GM21360 (cell line): Measurements from ENCODE around the gene PSME3.
"Not testable (repeated sequence)": the region's sequence is repeated elsewhere in the genome, so short reads cannot be mapped to it uniquely, and the experiment has no call there.

Source experiments
- ATAC-seq: cut with Tn5 transposase; IDR thresholded peaks from one replicate; pipeline ENCODE4 v1.9.1; 2021; ENCODE audit warnings: mild to moderate bottlenecking, moderate library complexity; ENCODE audit not compliant: unreplicated experiment

PSME3 gene

GRCh38 chr17:42873315-42873714 lies 40.1 kb downstream of the PSME3 start:
- no peak for ATAC-seq

GRCh38 chr17:42873932-42874695 lies 40.9 kb downstream of the PSME3 start:
- ATAC-seq, result not testable (repeated sequence)

DNA sequence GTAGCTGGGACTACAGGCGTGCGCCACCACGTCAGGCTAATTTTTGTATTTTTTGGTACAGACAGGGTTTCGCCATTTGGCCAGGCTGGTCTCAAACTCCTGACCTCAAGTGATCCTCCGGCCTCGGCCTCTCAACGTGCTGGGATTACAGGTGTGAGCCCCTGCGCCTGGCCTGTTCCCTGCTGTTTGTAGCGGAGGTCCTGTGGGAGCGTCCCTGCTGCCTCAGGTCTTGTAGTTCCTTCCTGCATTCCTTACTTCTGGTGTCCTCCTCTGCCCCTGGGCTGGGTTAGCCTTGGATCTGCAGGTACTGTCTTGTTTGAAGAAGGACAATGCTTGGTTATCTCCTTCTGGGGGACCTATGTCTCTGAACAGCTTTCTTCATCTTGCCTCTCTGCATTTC lies 43.8 kb downstream of the PSME3 start:
- no peak for ATAC-seq

GRCh38 chr17:42878123-42878880 lies 45.1 kb downstream of the PSME3 start:
- ATAC-seq, result no peak

GRCh38 chr17:42878924-42879595 lies 45.9 kb downstream of the PSME3 start:
- ATAC-seq, result no peak

DNA sequence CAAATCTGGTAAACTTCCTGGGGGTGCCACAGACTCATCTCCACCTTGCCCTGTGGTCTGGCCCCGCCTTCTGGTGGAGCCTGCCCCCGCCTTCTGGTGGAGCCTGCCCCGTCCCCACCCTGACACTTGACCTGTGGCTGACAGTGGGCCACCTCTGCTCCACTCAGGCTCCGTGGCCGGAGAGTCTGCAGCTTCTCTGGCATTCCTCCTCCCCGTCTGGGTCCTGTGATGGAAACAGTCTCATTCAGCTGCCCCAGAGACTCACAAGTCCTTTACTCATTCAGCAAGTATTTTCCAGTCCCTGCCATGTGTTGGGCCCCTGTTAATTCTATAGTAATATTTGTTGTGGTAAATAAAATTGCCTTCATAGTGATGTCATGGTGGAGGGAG lies 46.4 kb downstream of the PSME3 start:
- ATAC-seq, result no peak

DNA sequence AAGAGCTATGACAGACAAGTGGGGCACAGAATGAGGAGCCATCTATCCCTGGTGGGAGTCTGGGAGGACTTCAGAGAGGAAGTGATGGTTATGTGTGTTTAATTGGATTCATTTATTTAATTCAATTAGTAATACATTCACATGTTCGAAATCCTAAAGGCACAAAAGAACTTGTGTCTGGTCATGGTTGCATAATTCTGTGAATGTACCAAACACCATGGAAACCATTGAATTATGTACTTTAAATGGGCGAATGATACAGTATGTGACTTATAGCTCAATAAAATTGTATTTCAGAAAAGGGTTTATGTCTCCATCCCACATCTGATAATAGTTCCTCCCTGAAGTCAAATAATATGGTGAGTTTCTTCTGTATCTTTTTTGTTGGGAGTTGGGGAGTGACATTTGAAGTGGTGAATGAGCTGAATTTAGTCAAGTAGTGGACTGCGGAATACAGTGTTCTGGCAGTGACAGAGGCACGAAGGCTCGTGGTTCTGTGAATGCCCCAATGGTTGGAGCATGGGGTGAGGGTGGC lies 47.6 kb downstream of the PSME3 start:
- ATAC-seq, result no peak

DNA sequence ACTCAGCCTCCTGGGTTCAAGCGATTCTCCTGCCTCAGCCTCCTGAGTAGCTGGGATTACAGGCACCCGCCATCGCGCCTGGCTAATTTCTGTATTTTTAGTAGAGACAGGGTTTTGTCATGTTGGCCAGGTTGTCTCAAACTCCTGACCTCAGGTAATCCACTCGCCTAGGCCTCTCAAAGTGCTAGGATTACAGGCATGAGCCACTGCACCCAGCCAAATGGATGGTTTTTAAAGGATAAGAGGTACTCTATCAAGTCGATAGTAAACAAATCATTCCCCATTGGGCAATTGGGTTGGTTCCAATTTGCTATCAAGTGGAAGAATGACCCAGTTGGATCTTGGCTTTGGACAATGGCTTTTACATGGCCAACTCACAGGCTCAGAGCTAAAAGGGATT lies 48.5 kb downstream of the PSME3 start:
- not testable (repeated sequence) for ATAC-seq

DNA sequence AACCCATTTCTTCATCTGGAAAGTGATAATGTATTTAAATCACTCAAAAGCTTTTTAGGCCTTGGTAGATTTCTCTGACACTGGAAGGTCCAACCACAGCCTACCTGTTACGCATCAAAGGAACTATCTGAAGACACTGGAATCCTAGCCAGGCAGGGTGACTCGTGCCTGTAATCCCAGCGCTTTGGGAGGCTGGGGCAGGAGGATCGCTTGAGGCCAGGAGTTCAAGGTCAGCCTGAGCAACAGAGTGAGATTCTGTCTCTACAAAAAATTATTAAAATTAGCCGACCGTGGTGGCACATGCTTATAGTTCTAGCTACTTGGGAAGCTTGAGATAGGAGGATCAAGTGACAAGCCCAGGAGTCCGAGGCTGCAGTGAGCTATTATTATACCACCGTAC lies 49.0 kb downstream of the PSME3 start:
- no peak for ATAC-seq

GRCh38 chr17:42883802-42884558 lies 50.8 kb downstream of the PSME3 start:
- no peak for ATAC-seq

GRCh38 chr17:42885806-42886205 lies 52.6 kb downstream of the PSME3 start:
- ATAC-seq, result not testable (repeated sequence)

- ATAC-seq, result no peak
Measured at GRCh38 chr17:42886283-42887176, 53.3 kb downstream of the PSME3 start.

DNA sequence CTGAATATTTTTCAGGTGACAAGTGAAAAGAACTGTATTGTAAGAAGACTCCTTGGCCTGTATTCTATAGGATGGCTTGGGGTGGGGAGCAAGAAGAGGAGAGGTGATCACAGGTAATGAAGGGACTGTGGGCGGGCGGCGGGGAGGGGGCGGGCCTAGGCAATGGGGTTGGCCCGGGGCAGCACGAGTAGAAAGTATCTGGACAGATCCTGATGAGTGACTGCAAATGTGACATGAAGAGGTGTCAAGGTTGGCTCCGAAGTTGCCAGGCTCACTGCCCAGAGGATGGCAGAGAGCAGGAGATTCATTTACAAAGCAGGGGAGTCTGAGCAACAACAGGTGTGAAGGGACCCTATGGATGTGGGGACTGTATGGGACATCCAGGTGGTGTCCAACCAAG lies 56.6 kb downstream of the PSME3 start:
- no peak for ATAC-seq

GRCh38 chr17:42891539-42892152 lies 58.4 kb downstream of the PSME3 start:
- ATAC-seq, result no peak

DNA sequence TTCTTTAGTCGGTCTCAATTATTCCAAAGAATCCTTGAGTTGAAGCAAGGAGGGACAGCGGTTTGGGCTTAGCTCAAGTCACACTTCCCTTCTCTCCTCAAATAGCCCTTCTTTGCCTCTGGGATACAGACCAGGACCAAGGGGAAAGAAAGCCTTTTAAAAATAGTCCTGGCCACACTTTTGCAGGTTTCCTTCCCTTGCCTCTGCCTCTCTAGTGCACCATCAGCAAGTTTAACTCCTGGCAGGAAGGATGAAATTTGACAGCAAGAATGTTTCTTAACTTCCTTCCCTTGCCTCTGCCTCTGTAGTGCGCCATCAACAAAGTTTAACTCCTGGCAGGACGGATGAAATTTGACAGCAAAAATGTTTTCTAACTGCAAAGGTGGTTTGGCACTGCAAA lies 60.2 kb downstream of the PSME3 start:
- no peak for ATAC-seq
